Measurements from ENCODE around the gene MYADM.

- no peak for TF ChIP-seq REST (IDR thresholded peaks at IDR 0.05; ENCODE audit: insufficient read depth in 1 of 2, low read depth in 2 of 2, low read length in 2 of 2)
- no peak for TF ChIP-seq TAF1 (IDR thresholded peaks at IDR 0.05; ENCODE audit: borderline replicate concordance, insufficient read depth, low read length)
- TF ChIP-seq POLR2AphosphoS5 (IDR thresholded peaks at IDR 0.05; ENCODE audit: low read depth, low read length) = no peak
Observed at GRCh38 chr19:53877361-53877766, 9.7 kb downstream of the MYADM start.
